GM23338 (cell line): ENCODE measurements around the gene ELOA2. TPM values are rescaled to one million over a fixed set of nuclear protein-coding genes. Genes with fewer than 3 reads are reported as not detected.

Experiments used
- ATAC-seq: fragments of 200-7000 bp; cut with Tn5 transposase; 3 replicates; pipeline ENCODE4 v1.9.1; 2020
- DNase-seq: peaks from one replicate; pipeline ENCODE4 v3.0.0-alpha.2; 2015; ENCODE audit warnings: low spot score
- H2AFZ ChIP-seq: fragments of 200-600 bp; sonication (generic); 2 replicates; pipeline ENCODE4 v1.8.0; 2016; ENCODE audit warnings: antibody characterized with exemption, mild to moderate bottlenecking, moderate library complexity
- H3F3A ChIP-seq: fragments of 200-600 bp; sonication (generic); replicated peaks from 2 replicates; pipeline ENCODE4 v1.8.0; 2017; ENCODE audit warnings: antibody characterized with exemption, mixed run types, low read depth
- H3K27ac ChIP-seq: fragments of 200-600 bp; sonication (generic); 2 replicates; pipeline ENCODE4 v1.6.1; 2016; ENCODE audit warnings: low read depth
- H3K27me3 ChIP-seq: fragments of 200-600 bp; sonication (generic); 2 replicates; pipeline ENCODE4 v1.8.0; 2016; ENCODE audit warnings: mild to moderate bottlenecking, mixed run types, moderate library complexity; ENCODE audit not compliant: insufficient read depth
- H3K36me3 ChIP-seq: fragments of 200-600 bp; sonication (generic); 2 replicates; pipeline ENCODE4 v1.8.0; 2016; ENCODE audit warnings: mild to moderate bottlenecking; ENCODE audit not compliant: insufficient read depth
- H3K4me1 ChIP-seq: fragments of 200-600 bp; sonication (generic); 2 replicates; pipeline ENCODE4 v1.8.0; 2016; ENCODE audit warnings: mild to moderate bottlenecking, moderate library complexity; ENCODE audit not compliant: insufficient read depth
- H3K4me2 ChIP-seq: fragments of 200-600 bp; sonication (generic); 2 replicates; pipeline ENCODE4 v1.7.1; 2017; ENCODE audit warnings: mixed run types
- H3K4me3 ChIP-seq: fragments of 200-600 bp; sonication (generic); 2 replicates; pipeline ENCODE4 v1.6.1; 2016; ENCODE audit warnings: mixed run types
- H3K79me2 ChIP-seq: fragments of 200-600 bp; sonication (generic); replicated peaks from 2 replicates; pipeline ENCODE4 v1.8.0; 2017; ENCODE audit warnings: mild to moderate bottlenecking; ENCODE audit not compliant: insufficient read depth
- H3K9me2 ChIP-seq: fragments of 200-600 bp; sonication (generic); 2 replicates; pipeline ENCODE4 v1.8.0; 2017; ENCODE audit not compliant: insufficient read depth
- H4K20me1 ChIP-seq: fragments of 200-600 bp; sonication (generic); replicated peaks from 2 replicates; pipeline ENCODE4 v1.8.0; 2017; ENCODE audit warnings: mild to moderate bottlenecking; ENCODE audit not compliant: insufficient read depth
- H3K27ac Mint-ChIP-seq: 2 replicates; pipeline ENCODE4 v1.8.0; 2020; ENCODE audit warnings: inconsistent platforms, mild to moderate bottlenecking, moderate library complexity, mixed read lengths
- H3K27me3 Mint-ChIP-seq: 3 replicates; pipeline ENCODE4 v1.8.0; 2022; ENCODE audit warnings: low read depth, mild to moderate bottlenecking, moderate library complexity, mixed read lengths, inconsistent platforms; ENCODE audit not compliant: insufficient read depth, poor library complexity
- H3K36me3 Mint-ChIP-seq: 3 replicates; pipeline ENCODE4 v1.8.0; 2021; ENCODE audit warnings: low read depth, mild to moderate bottlenecking, inconsistent platforms, moderate library complexity, mixed read lengths
- H3K4me1 Mint-ChIP-seq: 3 replicates; pipeline ENCODE4 v1.8.0; 2020; ENCODE audit warnings: mild to moderate bottlenecking, inconsistent platforms, mixed read lengths
- H3K4me3 Mint-ChIP-seq: 3 replicates; pipeline ENCODE4 v1.8.0; 2021; ENCODE audit warnings: moderate library complexity, mild to moderate bottlenecking, inconsistent platforms, mixed read lengths
- H3K9me3 Mint-ChIP-seq: 3 replicates; pipeline ENCODE4 v1.8.0; 2020; ENCODE audit warnings: moderate library complexity, mild to moderate bottlenecking, inconsistent platforms, mixed read lengths
- CTCF ChIP-seq, 2 experiments: fragments of 200-600 bp in 1 of 2; sonication (generic) in 1 of 2; conservative IDR thresholded peaks; 2 replicates each; pipeline versions ENCODE4 v1.5.1 to v1.6.1; 2016 to 2017; ENCODE audit warnings: antibody characterized with exemption in 2 of 2, low read depth in 2 of 2, mild to moderate bottlenecking in 2 of 2, moderate library complexity in 1 of 2
- EZH2 ChIP-seq: fragments of 200-600 bp; sonication (generic); IDR thresholded peaks from one replicate; pipeline ENCODE4 v1.8.0; 2017; ENCODE audit warnings: antibody characterized with exemption, mild to moderate bottlenecking, low read depth; ENCODE audit not compliant: unreplicated experiment
- EZH2phosphoT487 ChIP-seq: fragments of 200-600 bp; sonication (generic); IDR thresholded peaks from one replicate; pipeline ENCODE4 v1.8.1; 2018; ENCODE audit warnings: antibody characterized with exemption; ENCODE audit not compliant: unreplicated experiment
- REST ChIP-seq: IDR thresholded peaks from one replicate; pipeline ENCODE4 v1.6.1; 2018; ENCODE audit warnings: antibody characterized with exemption; ENCODE audit not compliant: unreplicated experiment
- ZNF114 ChIP-seq: fragments of 250-450 bp; sonication (Bioruptor Pico); IDR thresholded peaks from 2 replicates; pipeline ENCODE4 v1.5.0; 2020; ENCODE audit warnings: mild to moderate bottlenecking, moderate library complexity
- ZNF331 ChIP-seq: fragments of 250-450 bp; sonication (Bioruptor Pico); IDR thresholded peaks from 2 replicates; pipeline ENCODE4 v1.5.0; 2020; ENCODE audit warnings: low read depth, mild to moderate bottlenecking, moderate library complexity
- ZNF462 ChIP-seq: fragments of 250-450 bp; sonication (Bioruptor Pico); IDR thresholded peaks from 2 replicates; pipeline ENCODE4 v1.5.0; 2020; ENCODE audit warnings: mild to moderate bottlenecking, moderate library complexity
- polyA plus RNA-seq: library from polyadenylated mRNA; unstranded; fragments of >200 nt; fragmentation: Nextera tagmentation; extraction: Ambion mirVana; gene quantifications from 2 replicates; pipeline ENCODE4 v1.2.1, GENCODE V29; 2016
- total RNA-seq: library from RNA; depleted of rRNA; stranded (reverse); fragments of >200 nt; shearing (Covaris generic); gene quantifications from 2 replicates; pipeline ENCODE4 v1.2.3, GENCODE V29; 2014

ELOA2 gene
- total and polyA plus RNA-seq, 2 experiments from 2014 or later = not detected

GRCh38 chr18:47081578-47081977 lies 46.2 kb upstream of the ELOA2 start (continued):
- no peak for TF ChIP-seq ZNF462
- no peak for TF ChIP-seq ZNF114 (CRISPR knock-in tag)
- TF ChIP-seq EZH2phosphoT487 = no peak
- no peak for TF ChIP-seq ZNF331 (CRISPR knock-in tag)
- TF ChIP-seq CTCF (conservative IDR thresholded peaks at IDR 0.05; ENCODE audit: low read depth in 2 of 2) = no peak
- TF ChIP-seq EZH2 = no peak

GRCh38 chr18:47080872-47081271 lies 45.5 kb upstream of the ELOA2 start:
- Mint-ChIP-seq H3K36me3 (no peaks in the 10 kb centered on the region), H3K9me3 (no peaks in the 10 kb centered on the region), H3K27me3 (no peaks in the 10 kb centered on the region), H3K27ac (no peak overlapping the region), H3K4me3 (no peak overlapping the region), H3K4me1 (peaks cover 14% of the 10 kb centered on the region)
- Histone ChIP-seq H2AFZ (no peak overlapping the region), H3K36me3 (no peaks in the 10 kb centered on the region), H3K27me3 (no peaks in the 10 kb centered on the region), H3K9me2 (0 out of 2 replicates have a peak, but pooled peaks cover 5% of the 10 kb centered on the region), H3K4me2 (no peak overlapping the region), H3K4me3 (no peak overlapping the region), H3F3A (no peaks in the 10 kb centered on the region), H3K27ac (no peak overlapping the region), H3K4me1 (peaks cover 5% of the 10 kb centered on the region; the same call in 1 of the 2 replicates), H4K20me1 (no peaks in the 10 kb centered on the region), H3K79me2 (no peaks in the 10 kb centered on the region)
- ATAC-seq (no peak), DNase-seq (no peak)
- no peak for TF ChIP-seq REST
